HG03521 (cell line): ENCODE data around the gene DHDH.

Source experiments
- ATAC-seq: cut with Tn5 transposase; IDR thresholded peaks from one replicate; pipeline ENCODE4 v1.9.1; 2021; ENCODE audit warnings: mild to moderate bottlenecking, moderate library complexity; ENCODE audit not compliant: unreplicated experiment

Gene DHDH

DNA sequence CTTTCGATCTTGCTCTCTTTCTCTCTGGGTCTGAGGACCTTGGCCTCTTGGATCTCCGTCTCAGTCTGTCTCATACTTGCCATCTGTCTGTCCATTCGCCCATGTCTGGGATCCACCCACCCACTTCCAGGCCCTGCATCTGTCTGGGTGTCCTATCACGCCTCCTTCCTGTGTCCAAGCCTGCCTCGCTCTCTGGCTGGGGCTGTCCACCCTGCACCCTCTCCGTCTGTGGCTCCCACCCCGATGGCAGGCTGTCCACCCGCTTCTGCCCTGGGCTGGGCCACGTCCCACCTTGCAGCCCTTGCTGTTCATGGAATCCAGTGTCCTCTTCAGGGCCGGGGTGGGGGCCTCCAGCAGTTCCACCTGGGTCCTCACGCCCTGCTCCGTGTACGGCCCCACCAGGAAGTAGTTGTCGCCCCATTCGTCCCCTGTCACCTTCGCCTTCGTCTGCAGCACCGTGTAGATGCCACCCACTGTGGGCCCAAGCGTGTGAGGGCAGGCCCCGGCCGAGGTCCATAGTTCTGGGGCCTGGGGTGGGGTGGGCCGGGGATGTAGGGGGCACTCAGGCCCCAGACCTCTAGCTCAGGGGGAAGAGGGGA lies 57.6 kb downstream of the DHDH start:
- no peak for ATAC-seq

DNA sequence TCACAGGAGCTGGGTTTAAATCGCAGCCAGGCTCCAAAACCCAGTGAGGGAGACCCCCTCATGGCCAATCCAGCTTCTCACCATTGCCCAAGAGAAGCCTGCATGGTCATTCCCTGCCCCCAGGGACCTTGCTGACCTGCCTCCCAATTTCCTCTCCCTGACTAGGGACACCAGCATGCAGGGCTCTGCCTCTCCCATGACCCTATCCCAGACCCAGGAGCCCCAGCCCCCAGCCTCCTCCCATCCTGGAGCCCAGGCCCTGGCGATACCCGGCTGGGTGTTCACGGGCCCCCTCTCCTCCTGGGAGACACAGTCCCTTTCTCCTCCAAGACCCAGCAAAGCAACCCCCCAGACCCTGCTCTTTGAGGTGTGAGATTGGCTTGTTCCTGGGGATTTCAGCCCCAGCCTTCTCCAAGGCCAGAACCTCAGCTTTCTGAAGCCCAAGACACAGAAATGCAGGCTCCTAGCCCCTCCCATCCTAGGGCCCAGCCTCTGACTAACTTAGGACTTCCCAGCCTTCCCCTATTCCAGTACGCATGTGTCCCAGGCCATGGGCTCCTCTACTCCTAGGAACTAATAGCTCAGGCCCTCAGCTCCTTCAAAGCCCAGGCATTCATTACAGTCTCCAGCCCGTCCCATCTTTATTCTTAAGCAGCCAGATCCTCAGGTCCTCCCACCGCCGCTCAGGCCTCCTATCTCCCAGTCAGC lies 58.5 kb downstream of the DHDH start:
- no peak for ATAC-seq

DNA sequence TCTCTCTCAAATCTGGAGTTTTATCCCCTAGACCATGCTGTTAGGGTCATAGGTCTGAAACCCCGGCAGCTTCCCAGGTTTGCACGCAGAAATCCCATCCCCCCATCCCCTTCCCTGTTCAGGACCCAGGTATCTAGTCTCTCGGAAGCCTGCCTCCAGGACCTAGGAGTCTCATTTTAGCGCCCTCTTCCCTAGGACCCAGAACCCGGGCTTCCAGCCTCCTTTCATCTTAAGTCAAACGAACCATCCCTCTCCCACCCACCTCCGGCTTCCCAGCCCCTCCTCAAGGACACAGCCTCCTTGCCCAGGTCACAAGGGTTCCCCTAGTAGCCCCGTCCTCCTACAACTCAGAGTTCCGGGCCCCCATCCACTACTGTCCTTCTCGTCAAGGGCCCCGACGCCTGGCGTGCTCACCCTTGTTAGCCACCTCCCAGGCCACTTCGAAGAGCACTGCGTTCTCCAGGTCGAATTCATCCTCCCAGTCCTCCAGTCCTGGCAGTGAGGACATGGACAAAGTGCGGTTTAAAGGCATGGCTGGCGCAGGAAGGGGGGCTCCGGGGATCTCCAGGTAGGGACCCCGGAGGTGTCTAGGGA lies 59.2 kb downstream of the DHDH start:
- no peak for ATAC-seq

DNA sequence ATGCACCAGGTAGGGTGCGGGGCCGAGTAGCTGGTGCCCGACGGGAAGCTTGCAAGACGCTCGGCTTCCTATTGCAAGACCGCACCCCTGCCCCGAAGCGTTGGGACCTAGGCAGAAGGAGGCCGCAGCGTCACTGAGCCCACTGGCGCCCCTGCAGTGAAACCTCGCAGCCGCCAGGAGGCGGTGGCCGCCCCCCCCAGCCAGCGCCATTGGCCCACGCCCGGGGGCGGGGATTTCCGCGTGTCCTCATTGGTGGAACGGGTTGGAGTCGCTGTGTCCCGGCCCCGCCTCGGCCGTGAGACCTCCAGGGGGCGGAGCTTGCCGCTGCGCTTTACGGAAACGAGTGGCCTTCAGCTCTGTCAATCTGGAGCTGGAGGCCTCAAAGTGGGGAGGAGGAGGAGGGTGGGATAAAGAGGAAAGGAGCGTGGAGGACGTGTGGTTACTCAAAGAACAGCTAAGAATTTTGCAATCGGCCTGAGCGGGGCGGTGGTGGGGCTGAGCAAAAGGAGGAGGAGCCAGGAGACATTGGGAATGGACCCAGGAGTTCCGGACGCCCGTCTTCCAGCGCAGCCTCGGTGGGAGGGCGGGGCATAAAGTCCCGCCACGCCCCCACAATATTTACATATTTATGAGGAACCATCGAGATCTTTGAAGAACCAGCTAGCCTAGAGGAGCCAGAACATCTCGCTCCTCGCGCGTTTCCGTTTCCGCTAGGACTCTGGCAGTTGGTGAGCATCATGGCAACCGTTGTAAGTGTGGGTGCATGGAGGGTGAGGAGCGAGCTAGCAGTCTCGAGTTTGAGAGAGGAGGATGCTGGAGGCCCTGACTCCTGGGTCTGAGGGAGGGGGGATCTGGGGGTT lies 59.9 kb downstream of the DHDH start, which contains the start of the genes GYS1 and RUVBL2:
GYS1 (minus strand) TSS at position 135 of the 860 bp plus-strand sequence. CDS start 197 bp downstream, outside the sequence.
RUVBL2 (plus strand) TSS at position 713 of the 860 bp plus-strand sequence; CDS start at position 738, 25 bp downstream.
- ATAC-seq, result peak; percentile 85

DNA sequence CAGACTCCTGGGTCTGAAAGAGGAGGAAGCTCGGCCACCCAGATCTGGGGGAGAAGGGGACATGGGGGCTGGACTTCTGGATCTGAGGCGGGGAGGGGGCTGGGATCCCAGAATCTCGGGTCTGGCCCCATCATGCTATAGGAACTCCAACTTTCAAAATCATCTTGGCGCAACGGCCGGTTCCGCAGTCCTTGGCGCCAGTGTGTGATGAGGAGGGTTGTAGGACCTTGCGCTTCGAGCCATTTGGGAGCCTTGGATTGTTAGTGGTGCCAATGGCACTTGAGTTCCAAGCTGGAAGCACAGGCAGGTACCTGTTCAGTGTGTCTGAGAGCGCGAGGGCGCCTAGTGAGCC lies 60.5 kb downstream of the DHDH start:
- no peak for ATAC-seq
